ENCODE results near the gene SRCAP.
"Not testable (repeated sequence)": the region's sequence is repeated elsewhere in the genome, so short reads cannot be mapped to it uniquely, and the experiment has no call there.

SRCAP gene

DNA sequence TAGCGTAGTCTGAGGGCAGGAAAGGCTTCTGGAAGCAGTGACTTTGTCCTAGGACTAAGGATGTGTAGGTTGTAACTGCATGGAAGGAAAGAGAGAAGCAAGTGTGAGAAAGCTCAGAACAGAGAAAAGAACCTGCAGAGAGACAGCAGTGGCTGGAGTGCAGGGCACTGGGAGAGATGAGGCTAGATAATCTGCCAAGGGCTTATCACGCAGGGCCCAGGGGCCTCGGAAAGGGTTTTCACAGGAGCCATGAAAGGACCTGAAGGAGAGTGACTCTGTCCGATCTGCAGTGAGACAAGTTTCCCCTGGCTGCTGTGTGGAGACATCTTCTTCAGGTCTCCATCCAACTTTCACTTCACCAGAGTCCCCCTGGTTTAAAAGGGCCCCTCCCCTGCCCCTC is 7.1 kb upstream of the SRCAP start:
- TF ChIP-seq, protein P1, sequence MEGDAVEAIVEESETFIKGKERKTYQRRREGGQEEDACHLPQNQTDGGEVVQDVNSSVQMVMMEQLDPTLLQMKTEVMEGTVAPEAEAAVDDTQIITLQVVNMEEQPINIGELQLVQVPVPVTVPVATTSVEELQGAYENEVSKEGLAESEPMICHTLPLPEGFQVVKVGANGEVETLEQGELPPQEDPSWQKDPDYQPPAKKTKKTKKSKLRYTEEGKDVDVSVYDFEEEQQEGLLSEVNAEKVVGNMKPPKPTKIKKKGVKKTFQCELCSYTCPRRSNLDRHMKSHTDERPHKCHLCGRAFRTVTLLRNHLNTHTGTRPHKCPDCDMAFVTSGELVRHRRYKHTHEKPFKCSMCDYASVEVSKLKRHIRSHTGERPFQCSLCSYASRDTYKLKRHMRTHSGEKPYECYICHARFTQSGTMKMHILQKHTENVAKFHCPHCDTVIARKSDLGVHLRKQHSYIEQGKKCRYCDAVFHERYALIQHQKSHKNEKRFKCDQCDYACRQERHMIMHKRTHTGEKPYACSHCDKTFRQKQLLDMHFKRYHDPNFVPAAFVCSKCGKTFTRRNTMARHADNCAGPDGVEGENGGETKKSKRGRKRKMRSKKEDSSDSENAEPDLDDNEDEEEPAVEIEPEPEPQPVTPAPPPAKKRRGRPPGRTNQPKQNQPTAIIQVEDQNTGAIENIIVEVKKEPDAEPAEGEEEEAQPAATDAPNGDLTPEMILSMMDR (conservative IDR thresholded peaks at IDR 0.05; ENCODE audit: low read depth, low read length) = no peak
- H3K27ac ChIP-seq = no peak overlapping the region
- no peak overlapping the region for H3K9ac ChIP-seq
- H3K4me3 ChIP-seq (IDR thresholded peaks at IDR 0.05; ENCODE audit: insufficient read depth, low read depth, low read length) = no peak overlapping the region
- no peak overlapping the region for H2AFZ ChIP-seq (ENCODE audit: low read depth)
- no peaks in the 10 kb centered on the region for H3K36me3 ChIP-seq (ENCODE audit: insufficient read depth)
- no peak overlapping the region for H3K4me2 ChIP-seq
- H4K20me1 ChIP-seq (ENCODE audit: insufficient read depth) = no peaks in the 10 kb centered on the region
- peaks cover 4% of the 10 kb centered on the region for H3K4me1 ChIP-seq (ENCODE audit: low read depth, poor library complexity, severe bottlenecking)
- no peaks in the 10 kb centered on the region for H3K27me3 ChIP-seq (ENCODE audit: insufficient read depth, low read depth)
- no peaks in the 10 kb centered on the region for H3K79me2 ChIP-seq (ENCODE audit: insufficient read depth, low read depth)

DNA sequence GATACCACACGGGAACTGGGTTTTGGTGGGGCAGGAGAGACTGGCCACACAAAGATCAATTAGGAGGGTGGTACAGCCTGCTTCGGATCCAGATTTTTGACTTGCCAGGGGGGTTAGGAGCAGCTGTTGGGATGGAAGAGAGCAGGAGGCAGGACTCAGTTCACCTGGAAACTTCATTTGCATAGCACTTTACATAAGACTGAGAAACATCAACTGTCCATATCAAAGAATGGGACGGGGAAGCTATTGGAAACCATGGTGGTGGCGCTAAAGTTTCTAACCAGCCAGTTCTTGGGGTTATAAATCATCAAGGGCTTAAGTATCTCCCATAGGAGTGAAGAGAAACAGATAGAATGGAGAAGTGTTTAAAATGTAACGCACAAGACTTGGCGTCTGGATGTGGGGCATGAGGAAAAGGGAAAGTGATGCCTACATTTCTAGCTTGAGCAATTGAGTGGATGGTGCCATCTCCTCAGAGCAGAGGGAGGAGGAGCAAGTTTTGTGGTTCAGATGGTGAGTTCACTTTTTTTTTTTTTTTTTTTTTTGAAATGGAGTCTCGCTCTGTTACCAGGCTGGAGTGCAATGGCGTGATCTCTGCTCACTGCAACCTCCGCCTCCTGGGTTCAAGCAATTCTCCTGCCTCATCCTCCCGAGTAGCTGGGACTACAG is 6.4 kb upstream of the SRCAP start:
- Histone ChIP-seq H3K9ac (no peak overlapping the region), H3K4me3 (IDR thresholded peaks at IDR 0.05; ENCODE audit: insufficient read depth, low read depth, low read length) (no peak overlapping the region), H3K4me2 (no peak overlapping the region), H3K4me1 (ENCODE audit: low read depth, poor library complexity, severe bottlenecking) (peaks cover 6% of the 10 kb centered on the region), H3K27ac (no peak overlapping the region), H3K79me2 (ENCODE audit: insufficient read depth, low read depth) (no peaks in the 10 kb centered on the region), H3K36me3 (ENCODE audit: insufficient read depth) (no peaks in the 10 kb centered on the region), H2AFZ (ENCODE audit: low read depth) (no peak overlapping the region), H3K27me3 (ENCODE audit: insufficient read depth, low read depth) (no peaks in the 10 kb centered on the region), H4K20me1 (ENCODE audit: insufficient read depth) (no peaks in the 10 kb centered on the region)
- TF ChIP-seq, protein P1 (conservative IDR thresholded peaks at IDR 0.05; ENCODE audit: low read depth, low read length) = no peak

- no peaks in the 10 kb centered on the region for H3K36me3 ChIP-seq (ENCODE audit: insufficient read depth)
- no peak overlapping the region for H2AFZ ChIP-seq (ENCODE audit: low read depth)
- no peak overlapping the region for H3K27ac ChIP-seq
- H3K4me1 ChIP-seq (ENCODE audit: low read depth, poor library complexity, severe bottlenecking) = peaks cover 17% of the 10 kb centered on the region
- no peaks in the 10 kb centered on the region for H4K20me1 ChIP-seq (ENCODE audit: insufficient read depth)
- H3K4me2 ChIP-seq = no peak overlapping the region
- no peak overlapping the region for H3K9ac ChIP-seq
- no peak overlapping the region for H3K4me3 ChIP-seq (IDR thresholded peaks at IDR 0.05; ENCODE audit: insufficient read depth, low read depth, low read length)
- H3K27me3 ChIP-seq (ENCODE audit: insufficient read depth, low read depth) = no peaks in the 10 kb centered on the region
- peaks cover 16% of the 10 kb centered on the region for H3K79me2 ChIP-seq (ENCODE audit: insufficient read depth, low read depth)
- TF ChIP-seq, protein P1 (conservative IDR thresholded peaks at IDR 0.05; ENCODE audit: low read depth, low read length) = no peak
These were observed 3.9 kb upstream of the SRCAP start for GRCh38 chr16:30694926-30695693.

GRCh38 chr16:30696646-30697045 is 2.3 kb upstream of the SRCAP start:
- Histone ChIP-seq H3K79me2 (ENCODE audit: insufficient read depth, low read depth) (peaks cover 31% of the 10 kb centered on the region), H3K36me3 (ENCODE audit: insufficient read depth) (peaks cover 11% of the 10 kb centered on the region; the same call in 1 of the 2 replicates), H3K4me1 (ENCODE audit: low read depth, poor library complexity, severe bottlenecking) (peaks cover 18% of the 10 kb centered on the region)
- not testable (repeated sequence) for H3K4me2 ChIP-seq; H4K20me1 ChIP-seq (ENCODE audit: insufficient read depth); H3K4me3 ChIP-seq (IDR thresholded peaks at IDR 0.05; ENCODE audit: insufficient read depth, low read depth, low read length); H3K27me3 ChIP-seq (ENCODE audit: insufficient read depth, low read depth); H3K9ac ChIP-seq; H3K27ac ChIP-seq; H2AFZ ChIP-seq (ENCODE audit: low read depth)

Data from KMS-11 (cell line).